Right lobe of liver (tissue), 4 donors: Measurements from ENCODE around the gene PDE6A.

Source experiments
- POLR2A ChIP-seq: fragments of 450-650 bp; IDR thresholded peaks from one replicate; pipeline ENCODE4 v1.6.1; 2017; ENCODE audit warnings: antibody characterized with exemption, mild to moderate bottlenecking
- TF ChIP-seq, protein P1 (sequence below), 4 donors: fragments of 200-600 bp in 3 of 4; fragments of 450-650 bp in 1 of 4; IDR thresholded peaks; one replicate each; pipeline versions ENCODE4 v1.5.1 to v1.8.0; 2016 to 2022; ENCODE audit warnings: antibody characterized with exemption in 4 of 4, mild to moderate bottlenecking in 2 of 4
- donor health status: DM: no; HTN: no; CAD: no.
- donor health status: DM: no; HTN: no; CAD: no.
- donor health status: DM: no; HTN: yes; CAD: no.

DNA sequence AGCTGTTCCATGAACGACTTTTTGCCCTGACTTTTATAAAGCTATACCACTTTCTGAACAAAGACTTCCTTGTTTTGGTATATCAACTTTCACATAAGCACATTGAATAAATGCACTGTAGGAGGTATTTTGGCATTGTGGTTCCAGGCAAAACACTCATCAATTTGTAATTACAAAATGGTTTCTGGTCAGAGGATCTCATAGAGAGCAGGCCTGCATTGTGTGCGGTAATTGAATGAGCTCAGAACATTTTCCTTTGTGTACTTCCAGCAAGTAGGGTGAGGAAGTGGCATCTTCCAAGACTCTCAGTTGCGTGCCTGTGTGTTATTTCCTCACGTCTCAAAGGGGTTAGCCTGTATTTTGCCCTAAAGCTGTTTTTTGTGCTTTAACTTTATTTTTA, 89.2 kb downstream of the PDE6A start:
- TF ChIP-seq POLR2A: no peak
- TF ChIP-seq, protein P1, sequence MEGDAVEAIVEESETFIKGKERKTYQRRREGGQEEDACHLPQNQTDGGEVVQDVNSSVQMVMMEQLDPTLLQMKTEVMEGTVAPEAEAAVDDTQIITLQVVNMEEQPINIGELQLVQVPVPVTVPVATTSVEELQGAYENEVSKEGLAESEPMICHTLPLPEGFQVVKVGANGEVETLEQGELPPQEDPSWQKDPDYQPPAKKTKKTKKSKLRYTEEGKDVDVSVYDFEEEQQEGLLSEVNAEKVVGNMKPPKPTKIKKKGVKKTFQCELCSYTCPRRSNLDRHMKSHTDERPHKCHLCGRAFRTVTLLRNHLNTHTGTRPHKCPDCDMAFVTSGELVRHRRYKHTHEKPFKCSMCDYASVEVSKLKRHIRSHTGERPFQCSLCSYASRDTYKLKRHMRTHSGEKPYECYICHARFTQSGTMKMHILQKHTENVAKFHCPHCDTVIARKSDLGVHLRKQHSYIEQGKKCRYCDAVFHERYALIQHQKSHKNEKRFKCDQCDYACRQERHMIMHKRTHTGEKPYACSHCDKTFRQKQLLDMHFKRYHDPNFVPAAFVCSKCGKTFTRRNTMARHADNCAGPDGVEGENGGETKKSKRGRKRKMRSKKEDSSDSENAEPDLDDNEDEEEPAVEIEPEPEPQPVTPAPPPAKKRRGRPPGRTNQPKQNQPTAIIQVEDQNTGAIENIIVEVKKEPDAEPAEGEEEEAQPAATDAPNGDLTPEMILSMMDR (IDR thresholded peaks at IDR 0.05): no peak
